Amniotic stem cell (primary cell): ENCODE measurements around the gene PDGFC.
"Not testable (repeated sequence)": the region's sequence is repeated elsewhere in the genome, so short reads cannot be mapped to it uniquely, and the experiment has no call there.

Experiments used
- DNase-seq: peaks from one replicate; lab custom pipeline; 2025; lab: John Stamatoyannopoulos, UW

Gene PDGFC

DNA sequence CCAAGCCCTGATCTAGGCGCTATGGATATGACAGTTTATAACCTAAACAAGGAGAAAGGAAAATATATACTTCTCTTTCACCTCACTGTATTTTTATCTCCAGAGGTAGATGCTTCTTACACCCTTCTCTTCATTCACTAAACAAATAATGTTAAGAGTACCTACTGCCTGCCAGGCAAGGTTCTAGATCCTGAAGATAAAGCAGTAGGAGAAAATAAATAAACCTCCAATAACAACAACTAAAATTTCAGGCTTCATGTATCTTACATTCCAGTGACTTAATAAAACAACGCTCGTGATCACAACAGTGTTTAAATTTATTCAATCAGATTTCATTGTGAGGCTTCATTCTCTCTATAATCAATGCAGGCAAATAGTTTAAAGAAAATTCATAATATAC lies 20.7 kb downstream of the PDGFC start:
- DNase-seq, result no peak

DNA sequence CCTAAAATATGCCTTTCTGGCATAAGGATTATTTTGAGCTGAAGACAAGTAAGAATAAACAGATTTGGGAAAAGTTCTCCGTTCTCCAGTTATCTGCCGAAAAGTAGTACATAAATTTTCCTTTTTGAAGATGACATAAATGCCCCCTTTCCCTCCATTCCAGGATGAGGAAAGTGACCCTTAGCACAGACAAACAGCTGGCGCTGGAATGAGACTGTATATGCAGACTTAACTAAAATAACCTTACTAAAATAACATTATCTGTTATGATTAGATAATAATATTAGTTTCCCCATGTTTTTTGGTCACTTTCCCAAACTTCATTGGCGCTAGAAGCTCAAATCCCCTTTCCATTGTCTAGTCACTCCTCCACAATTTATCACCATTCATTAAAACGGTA lies 21.5 kb downstream of the PDGFC start:
- DNase-seq, result no peak

DNA sequence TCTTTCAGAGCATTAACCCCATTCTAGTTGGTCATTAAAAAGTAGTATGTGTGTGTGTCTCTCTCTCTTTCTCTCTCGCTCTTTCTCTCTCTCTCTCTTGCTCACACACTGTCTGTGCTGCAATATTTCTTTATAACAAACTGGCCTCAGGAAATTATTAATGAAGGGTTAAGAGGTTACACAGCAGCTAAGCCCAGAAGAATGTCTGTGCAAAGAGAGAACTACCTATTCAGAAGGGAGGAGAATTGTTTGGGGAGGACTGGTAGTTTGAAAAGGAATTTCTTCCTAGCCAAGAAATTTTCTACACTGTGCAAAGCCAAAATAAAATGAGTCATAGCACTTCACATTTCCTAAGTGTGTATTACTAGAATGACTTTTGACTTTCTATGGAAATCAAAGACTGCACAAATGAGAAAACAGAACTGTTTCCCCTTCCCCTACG lies 22.2 kb downstream of the PDGFC start:
- DNase-seq, result no peak

DNA sequence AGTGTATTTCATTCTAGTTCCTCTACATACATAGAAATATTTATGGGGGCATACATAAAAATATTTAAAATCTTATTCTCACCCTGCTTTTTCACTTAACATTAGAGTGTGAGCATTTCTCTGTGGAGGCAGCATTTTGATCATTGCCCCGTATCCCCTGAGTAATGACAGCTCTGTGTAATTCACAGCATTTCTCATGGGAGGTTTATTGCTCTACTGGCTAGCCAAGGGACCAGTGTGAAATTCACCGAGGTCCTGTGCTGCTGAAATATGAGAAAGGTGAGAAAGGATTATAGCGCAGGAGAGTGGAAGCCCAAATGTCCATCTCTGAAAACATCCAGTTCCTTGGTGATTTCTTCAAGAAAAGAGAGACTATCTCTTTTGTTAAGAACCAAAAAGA lies 22.9 kb downstream of the PDGFC start:
- DNase-seq, result no peak

DNA sequence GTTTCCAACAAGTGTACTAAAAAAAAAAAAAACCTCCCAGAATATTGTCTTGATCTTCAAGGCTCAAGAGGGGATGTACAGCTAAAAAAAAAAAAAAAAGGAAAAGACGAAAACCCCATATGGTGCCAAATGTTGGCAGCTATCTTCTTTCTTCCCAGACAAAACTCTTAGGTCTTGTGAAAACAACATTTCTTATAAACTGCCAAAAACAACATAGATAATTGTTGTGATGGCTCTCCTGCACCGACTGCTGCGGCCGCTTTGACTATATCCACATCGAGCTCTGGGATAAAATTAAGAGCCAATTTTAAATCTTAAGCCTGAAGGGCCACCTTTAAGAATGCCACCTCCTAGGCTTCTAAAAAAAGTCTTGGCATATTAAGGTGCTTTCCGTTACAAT lies 23.5 kb downstream of the PDGFC start:
- DNase-seq, result no peak

DNA sequence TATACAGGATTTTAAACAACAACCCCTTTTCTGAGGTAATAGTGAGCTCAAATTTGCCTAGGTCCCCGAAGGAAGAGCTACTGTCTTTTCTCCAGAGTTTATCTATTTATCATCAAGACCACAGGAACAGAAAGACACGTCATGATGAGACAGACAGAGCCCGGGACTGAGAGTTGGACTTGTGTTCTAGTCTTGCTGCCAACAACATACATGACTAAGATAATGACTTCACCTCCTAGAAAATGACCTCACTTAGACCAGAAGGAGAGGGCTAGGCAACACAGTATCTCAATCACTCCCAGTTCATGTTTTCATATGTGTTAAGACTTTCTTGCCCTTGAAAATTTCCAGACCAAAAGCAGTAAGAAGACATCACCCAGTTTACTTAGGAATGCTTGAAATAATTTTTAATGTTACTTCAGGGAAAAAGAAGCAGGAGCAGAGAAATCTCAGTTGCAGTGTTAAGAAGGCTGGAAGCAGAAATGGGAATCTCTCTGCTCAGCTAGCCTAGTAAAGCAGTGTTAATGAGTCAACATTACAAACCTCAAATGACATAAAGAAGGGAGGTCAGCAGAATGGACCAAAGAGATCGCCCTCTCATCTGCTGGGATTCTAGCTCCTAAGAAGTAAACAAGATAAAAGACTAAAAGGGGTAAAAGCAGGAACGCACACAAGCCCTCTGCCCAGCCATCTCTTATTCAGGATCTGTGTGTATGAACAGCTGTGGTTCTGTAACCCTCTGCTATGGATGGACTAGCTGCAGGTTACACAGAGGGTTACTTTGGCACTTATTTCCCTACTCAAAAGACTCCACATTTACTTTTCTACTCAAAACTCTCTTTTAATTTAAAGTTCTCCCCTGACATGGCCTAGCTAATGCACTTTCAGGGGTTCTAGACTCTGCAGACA lies 24.8 kb downstream of the PDGFC start:
- peak; percentile 89 for DNase-seq

DNA sequence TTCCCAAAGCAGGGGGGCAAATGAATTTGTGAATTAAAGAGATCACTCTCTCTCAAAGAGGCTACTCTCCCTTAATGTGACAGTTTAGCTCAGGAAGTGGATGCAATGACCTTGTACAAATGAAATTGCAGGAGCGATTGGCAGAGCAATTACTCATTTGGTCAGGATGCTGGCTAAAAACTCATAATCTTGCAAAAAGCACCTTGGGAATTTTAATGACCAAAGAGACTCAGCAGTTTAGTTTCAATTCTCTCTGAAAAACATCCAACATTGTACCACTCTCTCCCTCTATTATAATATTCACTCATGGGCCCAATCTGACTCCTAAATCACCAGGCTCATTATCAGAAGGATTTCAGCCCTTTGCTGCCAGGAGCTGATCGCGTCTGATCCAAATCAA lies 26.1 kb downstream of the PDGFC start:
- DNase-seq, result no peak

DNA sequence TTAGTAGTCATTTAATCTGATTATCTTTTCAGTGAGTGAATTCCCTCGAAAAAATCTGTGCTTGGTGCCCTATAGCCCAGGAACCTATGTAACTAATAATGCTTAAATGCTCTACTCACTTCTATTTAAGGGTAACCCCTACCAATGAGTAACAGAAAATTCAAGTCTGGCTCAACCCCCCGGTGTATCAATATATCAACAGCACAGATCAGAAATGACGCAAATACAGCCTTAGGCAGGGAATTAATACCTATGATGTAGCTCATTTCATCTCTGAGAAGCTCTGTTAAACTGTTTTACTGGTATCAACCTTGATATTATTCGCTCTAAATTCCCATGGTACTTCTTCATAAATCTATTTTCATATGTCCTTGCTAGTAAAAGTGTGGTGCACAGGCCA lies 28.6 kb downstream of the PDGFC start:
- no peak for DNase-seq

DNA sequence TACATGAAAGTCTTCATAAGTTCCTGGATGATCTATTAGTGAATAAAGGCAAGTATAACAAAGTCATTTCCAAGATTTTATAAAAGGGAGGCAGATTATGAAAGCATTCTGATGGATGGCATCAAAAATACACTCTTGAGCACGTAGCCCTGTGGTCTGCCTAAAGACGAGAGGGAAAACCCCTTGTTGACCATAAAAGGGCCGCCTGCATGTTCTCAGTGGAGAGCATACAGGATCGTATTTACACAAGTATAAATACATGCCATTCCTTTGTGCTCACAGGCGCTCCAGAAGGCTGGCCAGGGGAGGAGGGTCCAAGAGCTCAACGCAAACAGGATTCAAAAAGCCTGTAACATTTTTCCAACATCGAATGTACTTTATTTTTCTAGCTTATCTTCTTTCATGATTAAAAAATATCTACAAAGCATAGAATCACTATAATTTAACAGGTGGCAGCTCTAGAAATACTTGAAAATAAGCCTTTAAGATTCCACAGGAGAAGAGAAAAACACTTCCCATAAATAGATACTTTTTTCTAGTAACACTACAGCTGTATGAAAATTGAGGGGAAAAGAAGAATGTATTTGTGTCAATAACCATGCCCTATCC lies 29.6 kb downstream of the PDGFC start:
- DNase-seq, result peak; percentile 70

DNA sequence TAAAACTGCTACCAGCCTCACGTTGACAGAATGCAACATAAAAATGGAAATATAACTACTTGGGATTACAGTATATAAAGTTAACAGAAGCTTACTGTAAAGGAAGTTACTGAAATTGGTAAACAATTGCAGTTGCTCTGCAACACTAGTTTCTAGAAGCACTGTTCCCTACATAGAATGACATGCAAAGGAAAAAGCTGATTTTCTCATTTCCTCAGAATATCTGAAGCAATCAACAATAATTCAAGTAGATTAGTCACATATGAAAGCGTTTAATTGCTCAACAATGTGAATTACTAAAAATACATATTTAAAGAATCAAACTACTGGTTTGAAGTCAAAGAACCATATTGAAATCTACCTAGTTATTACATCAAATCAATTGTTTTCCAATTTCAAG lies 31.8 kb downstream of the PDGFC start:
- DNase-seq, result no peak

DNA sequence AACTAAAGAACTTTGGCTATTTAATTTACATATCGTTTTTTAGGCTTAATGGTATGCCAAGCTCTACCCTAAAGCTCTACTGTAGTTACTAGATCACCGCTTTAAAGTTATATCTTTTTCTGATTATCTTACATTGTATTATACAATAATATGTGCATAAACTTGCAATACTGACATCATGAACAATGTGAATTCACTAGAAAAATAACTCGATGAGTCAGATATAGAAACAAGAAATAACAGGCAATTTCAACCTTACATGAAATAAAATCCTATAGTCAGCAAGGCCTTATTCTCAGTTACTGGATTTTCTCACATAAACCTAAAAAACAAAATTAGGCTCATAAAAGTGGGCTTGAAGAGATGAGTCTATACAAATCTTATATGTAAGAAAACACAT lies 32.5 kb downstream of the PDGFC start:
- no peak for DNase-seq

DNA sequence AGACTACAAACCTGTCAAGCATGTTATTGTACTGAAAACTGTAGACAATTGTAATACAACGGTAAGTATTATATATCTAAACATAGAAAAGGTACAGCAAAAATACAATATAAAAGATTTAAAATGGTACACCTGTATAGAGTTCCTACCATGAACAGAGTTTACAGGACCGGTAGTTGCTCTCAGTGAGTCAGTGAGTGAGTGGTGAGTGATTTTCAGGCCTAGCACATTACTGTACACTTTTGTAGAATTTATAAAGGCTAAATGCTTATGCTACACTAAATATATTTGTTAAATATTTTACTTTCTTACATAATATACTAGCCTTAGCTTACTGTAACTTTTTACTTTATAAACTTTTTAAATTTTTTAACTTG lies 37.4 kb downstream of the PDGFC start:
- DNase-seq, result no peak

DNA sequence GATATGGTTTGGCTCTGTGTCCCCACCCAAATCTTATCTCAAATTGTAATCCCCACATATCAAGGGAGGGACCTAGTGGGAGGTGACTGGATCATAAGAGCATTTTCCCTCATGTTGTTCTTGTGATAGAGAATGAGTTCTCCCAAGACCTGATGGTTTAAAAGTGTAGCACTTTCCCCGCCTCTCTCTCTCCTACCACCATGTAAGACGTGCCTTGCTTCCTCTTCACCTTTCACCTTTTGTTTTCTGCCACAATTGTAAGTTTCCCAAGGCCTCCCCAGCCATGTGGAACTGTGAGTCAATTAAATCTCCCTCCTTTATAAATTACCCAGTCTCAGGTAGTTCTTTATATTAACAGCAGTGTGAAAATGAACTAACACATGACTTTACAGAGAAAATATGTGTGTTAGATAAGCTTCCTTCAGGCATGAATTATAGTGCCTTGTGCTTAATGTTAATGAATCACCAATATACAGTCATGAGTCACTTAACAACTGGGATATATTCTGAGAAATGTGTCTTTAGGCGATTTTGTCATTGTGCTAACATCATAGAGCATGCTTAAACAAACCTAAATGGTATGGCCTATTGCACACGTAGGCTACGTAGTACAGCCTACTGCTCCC lies 37.9 kb downstream of the PDGFC start:
- peak; percentile 49 for DNase-seq

DNA sequence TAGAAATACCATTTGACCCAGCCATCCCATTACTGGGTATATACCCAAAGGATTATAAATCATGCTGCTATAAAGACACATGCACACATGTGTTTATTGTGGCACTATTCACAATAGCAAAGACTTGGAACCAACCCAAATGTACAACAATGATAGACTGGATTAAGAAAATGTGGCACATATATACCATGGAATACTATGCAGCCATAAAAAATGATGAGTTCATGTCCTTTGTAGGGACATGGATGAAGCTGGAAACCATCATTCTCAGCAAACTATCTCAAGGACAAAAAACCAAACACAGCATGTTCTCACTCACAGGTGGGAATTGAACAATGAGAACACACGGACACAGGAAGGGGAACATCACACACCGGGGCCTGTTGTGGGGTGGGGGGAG lies 39.2 kb downstream of the PDGFC start:
- not testable (repeated sequence) for DNase-seq

DNA sequence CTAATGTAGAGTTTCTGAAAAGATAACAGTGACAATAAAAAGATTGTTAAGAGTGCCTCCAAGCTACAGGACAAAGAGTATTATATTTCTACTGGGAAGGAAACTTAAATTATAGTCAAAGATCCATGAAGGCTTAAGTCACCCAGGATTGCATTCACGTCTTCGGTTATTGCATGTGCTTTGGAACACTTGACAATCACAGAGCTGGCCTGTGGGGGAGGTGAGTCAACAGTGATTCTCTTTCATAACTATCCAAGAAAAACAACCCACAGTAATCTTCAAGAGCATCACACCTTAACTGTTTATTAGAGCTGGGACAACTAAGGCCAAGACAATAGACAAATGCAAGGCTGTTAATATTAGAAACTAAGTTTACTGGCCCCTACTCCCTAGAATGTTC lies 40.3 kb downstream of the PDGFC start:
- no peak for DNase-seq

DNA sequence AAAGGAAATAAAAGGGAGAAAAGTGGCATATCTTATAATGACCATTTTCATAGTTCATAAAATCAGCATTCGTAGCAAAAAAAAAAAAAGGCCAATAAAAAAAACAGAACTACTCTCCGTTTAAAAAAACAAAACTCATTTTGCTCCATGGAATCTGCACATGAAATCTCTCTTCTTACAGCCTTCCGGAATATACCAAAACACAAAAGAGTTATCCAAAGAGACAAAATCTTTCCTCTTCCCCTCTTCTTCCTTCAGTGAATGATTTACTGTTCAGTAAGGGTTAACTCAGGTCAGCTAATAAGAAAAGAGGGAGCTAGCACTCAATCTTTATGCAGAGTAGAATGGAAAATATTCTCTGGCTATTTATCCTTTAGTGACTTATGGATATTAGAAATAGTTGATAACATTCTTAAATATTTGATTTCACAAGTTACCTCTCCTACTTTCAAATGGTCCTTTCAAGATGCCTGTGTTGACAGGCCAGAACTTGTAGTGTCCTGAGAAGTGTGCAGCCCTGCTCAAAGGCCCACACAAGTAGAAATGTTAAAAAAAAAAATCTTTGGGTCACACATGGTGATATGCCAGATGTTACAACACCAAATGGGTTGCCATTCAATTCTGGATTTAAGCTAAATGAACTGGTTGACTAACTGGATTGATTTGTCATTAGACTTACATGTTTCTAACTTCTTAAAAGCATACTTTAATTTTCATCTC lies 42.1 kb downstream of the PDGFC start:
- DNase-seq, result no peak

DNA sequence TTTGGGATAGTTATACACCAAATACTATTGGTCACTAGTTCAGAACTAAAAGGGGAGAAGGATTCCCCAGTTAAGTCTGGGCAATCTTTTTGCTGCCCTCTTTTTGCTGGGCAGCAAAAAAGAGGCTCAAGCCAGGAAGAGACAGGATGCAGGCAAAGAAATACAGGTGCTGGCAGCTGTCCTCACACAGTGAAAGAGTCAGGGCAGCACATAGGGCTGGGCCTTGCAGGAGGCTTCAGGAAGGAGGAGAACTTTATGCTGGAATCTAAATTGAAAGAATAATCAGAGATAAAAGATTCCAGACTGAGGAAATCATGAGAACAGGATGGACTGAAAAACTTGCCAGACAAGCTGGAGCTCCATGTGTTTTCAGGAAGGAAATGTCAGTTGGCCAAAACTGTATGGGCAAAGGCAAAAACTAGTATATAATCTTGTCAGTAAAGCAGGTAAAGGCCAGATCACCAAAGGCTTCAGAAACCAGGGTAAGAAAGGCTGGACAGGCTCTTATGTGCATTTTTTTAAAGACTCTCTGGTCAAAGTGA lies 46.8 kb downstream of the PDGFC start:
- no peak for DNase-seq

DNA sequence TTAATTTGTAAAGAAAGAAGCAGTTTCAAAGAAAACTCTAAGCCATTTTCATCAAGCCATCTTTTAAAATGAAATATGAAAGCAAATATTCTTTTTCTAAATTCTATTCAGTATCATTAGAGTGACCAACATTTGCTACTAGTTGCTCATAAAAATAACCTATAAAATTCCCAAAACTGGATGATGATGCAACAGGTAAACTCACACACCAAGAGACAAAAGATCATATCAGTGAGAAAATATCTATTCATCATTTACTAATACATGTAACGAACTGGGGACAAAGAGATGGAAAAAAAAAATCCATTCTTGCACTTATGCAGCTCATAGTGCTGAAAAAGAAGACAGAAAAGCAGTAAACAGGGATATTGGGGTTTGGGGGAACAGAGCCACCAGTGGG lies 48.1 kb downstream of the PDGFC start:
- no peak for DNase-seq

DNA sequence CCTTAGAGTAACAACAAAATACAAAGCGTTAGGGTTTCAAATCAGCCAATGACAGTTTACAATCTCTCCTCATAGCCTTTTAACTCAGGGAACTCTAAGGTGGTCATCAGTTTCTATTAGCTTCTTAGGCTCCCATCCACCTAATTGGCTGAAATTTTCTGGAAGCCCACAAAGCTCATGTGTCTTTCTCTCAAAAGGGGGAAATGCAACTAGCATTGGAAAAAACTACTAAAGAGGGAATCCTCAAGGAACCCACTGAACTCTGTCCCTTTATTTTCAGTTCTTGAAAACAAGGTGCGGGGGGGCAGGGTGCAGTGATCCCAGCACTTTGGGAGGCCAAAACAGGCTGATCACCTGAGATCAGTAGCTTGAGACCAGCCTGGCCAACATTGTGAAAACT lies 56.4 kb downstream of the PDGFC start:
- DNase-seq, result no peak

DNA sequence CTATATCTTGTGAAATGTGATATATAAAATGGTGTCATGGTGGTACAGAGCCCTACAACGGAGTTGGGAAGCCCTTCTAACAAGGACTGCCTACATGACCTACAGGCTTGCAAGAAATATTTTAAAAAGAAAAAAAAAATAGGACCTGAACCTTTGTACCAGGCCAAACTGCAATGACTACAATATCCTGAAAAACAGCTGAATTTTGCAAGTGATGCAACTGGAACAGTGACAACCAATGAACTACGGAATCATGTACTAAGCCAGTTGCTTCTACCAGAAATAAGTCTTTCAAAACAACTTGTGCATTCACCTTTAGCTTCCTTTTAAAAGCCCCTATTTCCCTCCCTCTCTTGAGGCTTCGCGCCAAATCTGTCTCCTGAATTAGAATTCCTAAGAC lies 58.4 kb downstream of the PDGFC start:
- DNase-seq, result no peak

DNA sequence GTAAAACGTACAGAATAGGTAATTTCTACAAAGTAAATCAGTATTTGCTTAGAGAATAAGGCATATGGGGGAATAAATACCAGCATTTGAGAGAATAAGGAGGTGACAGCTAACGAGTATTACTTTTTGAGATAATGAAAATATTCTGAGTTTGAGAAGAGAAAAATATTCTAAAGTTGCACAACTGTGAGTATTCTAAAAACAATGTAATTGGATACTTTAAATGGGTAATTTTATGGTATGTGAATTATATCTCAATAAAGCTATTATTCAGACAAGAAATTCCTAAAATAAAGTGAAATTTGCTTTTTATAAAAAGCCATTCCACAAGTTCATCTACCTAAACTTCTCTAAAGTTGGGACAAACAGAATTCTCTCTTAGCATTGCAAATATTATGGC lies 62.6 kb downstream of the PDGFC start:
- DNase-seq, result no peak

DNA sequence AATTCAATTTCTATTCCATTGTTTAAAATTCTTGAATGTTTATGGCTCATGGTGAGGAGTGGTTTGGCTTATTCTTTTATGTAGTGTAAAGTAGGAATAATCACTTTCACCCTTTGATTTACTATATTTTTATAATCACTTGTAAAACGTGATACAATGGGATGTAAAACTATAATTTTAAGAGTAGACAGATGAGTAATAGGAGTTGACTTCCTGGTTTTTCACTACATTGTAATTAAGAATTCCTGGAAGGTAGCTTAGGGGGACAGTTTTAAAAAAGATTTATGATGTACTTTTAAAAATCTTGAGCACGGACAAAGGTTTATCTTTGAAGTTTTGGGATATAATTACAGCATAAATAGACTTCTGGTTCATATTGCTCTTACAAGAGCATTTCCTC lies 65.3 kb downstream of the PDGFC start:
- DNase-seq, result no peak
